GM21825 (cell line): ENCODE results near the gene SLC7A14.

Experiments used
- ATAC-seq: cut with Tn5 transposase; IDR thresholded peaks from one replicate; pipeline ENCODE4 v1.9.1; 2021; ENCODE audit warnings: mild to moderate bottlenecking, moderate library complexity; ENCODE audit not compliant: unreplicated experiment

Gene SLC7A14

GRCh38 chr3:170499562-170500156, 86.2 kb downstream of the SLC7A14 start:
- ATAC-seq, result no peak

DNA sequence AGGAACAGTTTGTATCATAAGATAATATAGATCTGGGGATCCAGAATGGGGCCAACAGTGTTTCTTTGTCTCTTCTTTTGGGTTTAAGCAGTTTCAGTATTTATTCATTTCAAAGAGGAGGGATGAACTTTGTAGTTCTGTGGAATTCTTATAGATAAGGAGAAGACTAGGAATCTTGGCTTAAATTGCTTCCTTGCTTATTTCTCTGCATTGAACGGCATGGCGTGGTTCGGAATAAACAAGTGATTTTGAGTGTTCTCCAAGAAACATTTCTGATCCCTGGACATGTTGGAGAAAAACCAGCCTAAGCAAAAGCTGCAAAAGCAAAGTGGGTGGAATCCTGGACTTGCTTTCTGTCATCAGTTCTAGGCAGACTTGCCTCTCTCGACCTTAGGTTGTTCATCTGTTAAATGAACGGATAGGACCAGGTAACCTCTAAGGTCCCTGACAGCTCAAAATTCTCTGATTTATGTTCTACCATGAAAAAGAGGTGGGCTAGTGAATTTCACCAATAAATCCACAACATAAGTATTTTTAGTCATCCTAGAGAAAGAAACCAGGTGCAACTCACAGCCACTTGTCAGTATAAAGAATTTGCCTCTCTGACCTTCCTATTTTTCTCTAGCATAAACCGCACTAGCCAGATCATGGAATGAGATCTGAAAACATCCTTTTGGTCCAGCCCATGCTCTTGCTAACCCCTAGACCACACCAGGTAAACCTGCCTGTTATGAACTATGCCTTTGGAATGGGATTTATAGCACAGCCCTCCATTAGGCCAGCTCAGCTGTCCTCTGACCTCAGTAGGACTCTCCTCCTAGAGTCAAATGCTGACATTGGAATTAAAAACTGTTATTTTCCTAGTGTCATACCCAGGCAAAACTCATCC, 88.4 kb downstream of the SLC7A14 start:
- no peak for ATAC-seq

GRCh38 chr3:170496868-170497140, 89.1 kb downstream of the SLC7A14 start:
- no peak for ATAC-seq

DNA sequence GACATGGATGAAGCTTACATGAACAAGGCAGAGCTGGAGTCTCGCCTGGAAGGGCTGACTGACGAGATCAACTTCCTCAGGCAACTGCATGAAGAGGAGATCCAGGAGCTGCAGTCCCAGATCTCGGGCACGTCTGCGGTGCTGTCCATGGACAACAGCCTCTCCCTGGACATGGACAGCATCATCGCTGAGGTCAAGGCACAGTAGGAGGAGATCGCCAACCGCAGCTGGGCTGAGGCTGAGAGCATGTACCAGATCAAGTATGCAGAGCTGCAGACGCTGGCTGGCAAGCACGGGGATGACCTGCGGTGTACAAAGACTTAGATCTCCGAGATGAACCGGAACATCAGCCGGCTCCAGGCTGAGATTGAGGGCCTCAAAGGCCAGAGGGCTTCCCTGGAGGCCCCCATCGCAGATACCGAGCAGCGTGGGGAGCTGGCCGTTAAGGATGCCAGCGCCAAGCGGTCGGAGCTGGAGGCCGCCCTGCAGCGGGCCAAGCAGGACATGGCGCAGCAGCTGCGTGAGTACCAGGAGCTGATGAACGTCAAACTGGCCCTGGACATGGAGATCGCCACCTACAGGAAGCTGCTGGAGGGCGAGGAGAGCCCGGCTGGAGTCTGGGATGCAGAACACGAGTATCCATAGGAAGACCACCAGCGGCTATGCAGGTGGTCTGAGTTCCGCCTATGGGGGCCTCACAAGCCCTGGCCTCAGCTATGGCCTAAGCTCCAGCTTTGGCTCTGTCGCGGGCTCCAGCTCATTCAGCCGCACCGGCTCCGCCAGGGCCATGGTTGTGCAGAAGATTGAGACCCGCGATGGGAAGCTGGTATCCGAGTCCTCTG, 89.6 kb downstream of the SLC7A14 start:
- ATAC-seq, result no peak

- ATAC-seq, result no peak
These were observed 91.1 kb downstream of the SLC7A14 start for GRCh38 chr3:170494766-170495165.

GRCh38 chr3:170493712-170494182, 92.1 kb downstream of the SLC7A14 start:
- no peak for ATAC-seq

GRCh38 chr3:170491901-170492300, 94.0 kb downstream of the SLC7A14 start:
- no peak for ATAC-seq

GRCh38 chr3:170490828-170491560, 94.9 kb downstream of the SLC7A14 start:
- ATAC-seq, result no peak

DNA sequence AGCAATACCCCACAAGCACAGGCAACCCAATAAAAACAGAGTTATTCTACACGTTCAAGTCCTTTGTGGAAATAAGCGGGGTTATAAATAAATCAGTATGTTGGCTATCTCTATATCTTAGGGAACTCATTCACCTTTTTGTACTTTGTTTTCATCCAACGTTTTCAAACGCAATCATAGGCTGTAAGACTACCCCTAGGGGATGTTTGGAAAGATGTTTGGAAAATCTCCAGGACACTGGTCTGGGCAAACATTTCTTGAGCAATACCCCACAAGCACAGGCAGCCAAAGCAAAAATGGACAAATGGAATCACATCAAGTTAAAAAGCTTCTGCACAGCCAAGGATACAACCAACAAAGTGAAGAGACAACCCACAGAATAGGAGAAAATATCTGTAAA, 97.1 kb downstream of the SLC7A14 start:
- ATAC-seq, result no peak

DNA sequence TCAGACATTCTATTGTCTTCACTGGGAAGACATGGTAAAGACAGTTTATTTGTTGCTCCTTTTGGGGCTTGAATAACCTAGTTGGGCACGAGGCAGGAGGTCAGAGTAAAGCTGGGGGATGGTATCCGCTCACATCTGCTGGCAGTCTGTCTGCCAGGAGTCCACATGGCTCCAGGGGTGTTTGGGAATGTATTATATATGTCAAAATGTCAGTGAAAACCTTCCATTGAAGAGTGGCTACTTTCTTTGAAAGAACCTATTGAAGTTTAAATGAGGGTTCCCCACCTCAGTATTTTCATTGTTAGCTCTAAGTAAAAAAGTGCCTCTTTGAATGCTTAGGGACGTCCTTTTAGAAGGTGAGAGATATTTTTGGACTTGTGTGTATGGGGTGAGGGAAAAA, 98.8 kb downstream of the SLC7A14 start:
- ATAC-seq, result no peak

DNA sequence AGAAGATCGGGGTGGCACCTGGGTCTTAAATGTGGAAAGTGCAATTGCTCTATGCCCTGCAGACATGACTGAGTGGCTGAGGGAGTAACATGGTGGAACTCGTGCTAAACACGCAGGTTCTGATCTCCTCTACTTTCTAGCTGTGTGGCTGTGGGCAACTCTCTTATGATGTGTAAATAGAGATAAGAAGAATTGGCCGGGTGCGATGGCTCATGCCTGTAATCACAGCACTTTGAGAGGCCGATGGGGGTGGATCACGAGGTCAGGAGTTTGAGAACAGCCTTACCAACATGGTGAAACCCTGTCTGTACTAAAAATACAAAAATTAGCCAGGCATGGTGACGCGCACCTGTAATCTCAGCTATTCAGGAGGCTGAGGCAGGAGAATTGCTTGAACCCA, 99.5 kb downstream of the SLC7A14 start:
- ATAC-seq, result no peak

DNA sequence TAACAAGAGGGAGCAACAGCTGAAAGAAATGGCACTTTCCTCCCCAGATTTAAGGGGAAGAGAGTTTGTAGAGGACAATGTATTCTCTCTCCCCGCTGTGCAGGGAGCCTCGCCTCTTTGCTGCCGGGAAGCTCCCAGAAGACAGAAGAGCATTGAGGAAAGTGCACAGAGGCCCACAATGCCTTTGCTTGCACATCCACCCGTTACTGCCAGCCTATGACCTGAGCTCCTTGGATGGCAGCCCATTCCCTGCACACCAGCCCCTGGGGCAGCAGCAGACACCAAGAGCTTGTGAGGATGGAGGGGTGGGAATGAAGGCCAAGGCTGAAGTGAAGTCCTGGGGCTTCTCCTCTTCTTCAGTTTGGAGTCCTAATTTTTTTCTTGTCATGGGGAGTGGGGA, 100.2 kb downstream of the SLC7A14 start:
- no peak for ATAC-seq

GRCh38 chr3:170485294-170485693, 100.6 kb downstream of the SLC7A14 start:
- no peak for ATAC-seq

DNA sequence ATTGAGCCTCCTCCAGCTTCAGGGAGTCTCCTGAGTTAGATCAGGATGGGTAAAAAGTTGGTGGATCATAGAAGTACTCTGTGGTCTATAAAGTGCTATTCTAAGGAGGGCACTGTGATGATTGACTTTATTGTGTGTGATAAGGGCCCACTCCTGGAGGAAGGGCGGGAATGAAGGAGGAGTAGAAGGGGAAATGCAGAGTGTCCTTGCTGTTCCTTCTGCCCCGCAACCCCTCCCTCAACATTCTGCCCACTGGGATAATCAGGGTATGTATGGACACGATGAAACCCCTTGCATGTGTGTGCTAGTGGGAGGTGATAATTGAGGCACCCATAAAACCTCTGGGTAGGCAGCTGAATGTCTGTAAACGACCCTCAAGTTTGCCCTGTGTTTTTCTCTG, 101.0 kb downstream of the SLC7A14 start:
- no peak for ATAC-seq

GRCh38 chr3:170483485-170484262, 102.2 kb downstream of the SLC7A14 start:
- no peak for ATAC-seq

- ATAC-seq, result no peak
These were observed 103.7 kb downstream of the SLC7A14 start for GRCh38 chr3:170482199-170482598.

GRCh38 chr3:170480111-170480510, 105.8 kb downstream of the SLC7A14 start:
- no peak for ATAC-seq

DNA sequence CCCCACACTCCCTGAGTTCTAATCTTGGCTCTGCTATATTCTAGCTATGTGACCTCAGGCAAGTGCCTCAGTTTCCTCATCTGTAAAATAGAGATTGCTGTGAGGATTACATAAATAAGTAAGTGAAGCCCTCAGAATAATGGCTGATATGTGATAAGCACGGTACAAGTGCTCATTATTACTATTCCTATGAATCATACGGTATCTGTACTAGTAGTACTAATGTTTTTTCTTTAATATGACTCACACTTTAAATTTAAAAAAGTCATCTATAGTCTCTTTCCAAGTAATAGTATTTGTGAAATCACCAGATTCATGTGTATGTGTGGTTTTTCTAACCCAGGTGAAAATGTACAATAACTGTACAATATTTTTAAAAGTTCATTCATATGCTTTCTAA, 108.5 kb downstream of the SLC7A14 start:
- no peak for ATAC-seq

GRCh38 chr3:170476291-170476690, 109.6 kb downstream of the SLC7A14 start:
- ATAC-seq, result no peak

- no peak for ATAC-seq
These were observed 110.7 kb downstream of the SLC7A14 start for GRCh38 chr3:170475092-170475685.
